Thymus (tissue), 14 donors: Measurements from ENCODE around the gene UQCRH. TPM values are rescaled to one million over a fixed set of nuclear protein-coding genes. Genes with fewer than 3 reads are reported as not detected.

Experiments
- DNase-seq, 9 donors: peaks; one replicate each; pipeline ENCODE4 v3.0.0-alpha.2; 2013; ENCODE audit warnings: low spot score in 9 of 9, low read depth in 6 of 9, missing footprints in 1 of 9
- H3K27ac ChIP-seq, 2 donors: one replicate each; pipeline ENCODE4 v1.5.1; 2013; ENCODE audit warnings: control low read depth in 1 of 2, low read depth in 1 of 2, low read length in 1 of 2, mild to moderate bottlenecking in 1 of 2, moderate library complexity in 1 of 2
- H3K27me3 ChIP-seq, 2 donors: one replicate each; pipeline ENCODE4 v1.5.1; 2013; ENCODE audit warnings: low read length in 1 of 2; ENCODE audit not compliant: control insufficient read depth in 2 of 2, insufficient read depth in 1 of 2
- H3K36me3 ChIP-seq, 2 donors: one replicate each; pipeline ENCODE4 v1.5.1; 2013; ENCODE audit warnings: low read length in 1 of 2, mild to moderate bottlenecking in 1 of 2, moderate library complexity in 1 of 2; ENCODE audit not compliant: control insufficient read depth in 2 of 2, insufficient read depth in 2 of 2
- H3K4me1 ChIP-seq, 2 donors: one replicate each; pipeline ENCODE4 v1.5.1; 2013; ENCODE audit warnings: low read length in 2 of 2; ENCODE audit not compliant: control insufficient read depth in 2 of 2, insufficient read depth in 2 of 2
- H3K4me3 ChIP-seq, 2 donors: one replicate each; pipeline ENCODE4 v1.5.1; 2013; ENCODE audit warnings: low read length in 2 of 2, control low read depth in 1 of 2, mild to moderate bottlenecking in 1 of 2
- H3K9me3 ChIP-seq, 2 donors: one replicate each; pipeline ENCODE4 v1.5.1; 2013; ENCODE audit warnings: low read length in 1 of 2, mild to moderate bottlenecking in 1 of 2; ENCODE audit not compliant: control insufficient read depth in 2 of 2, insufficient read depth in 1 of 2
- WGBS: extraction: QIAGEN DNeasy Blood & Tissue Kit; methylation state at CpG from one replicate; pipeline ENCODE4 v1.1.7; 2013; 5-methylcytosine and 5-hydroxymethylcytosine counted together
- long read RNA-seq, 10 donors: transcript quantifications; one replicate each; lab custom pipeline, GENCODE V29; 2026
- polyA plus RNA-seq: library from polyadenylated mRNA; stranded (reverse); fragments of 200-250 nt; gene quantifications from one replicate; pipeline ENCODE4 v1.2.3, GENCODE V29; 2013
- total RNA-seq: library from RNA; stranded (reverse); fragments of 120-200 nt; gene quantifications from one replicate; pipeline ENCODE4 v1.2.4, GENCODE V29; 2013
- donor health status: healthy.

UQCRH gene
- 420 TPM for total RNA-seq
- polyA plus RNA-seq: 507 TPM
- long read RNA-seq, donor 1, transcript UQCRH-201 (4 exons, 604 nt): major isoform, 31 of 42 reads
- long read RNA-seq, donor 1, partial matches to known transcripts: 5 of 42 reads
- long read RNA-seq, donor 1, other reads (novel, unspliced or antisense): 0 of 42 reads
- long read RNA-seq, donor 2, transcript UQCRH-201 (4 exons, 604 nt): major isoform, 222 of 317 reads
- long read RNA-seq, donor 2, transcript UQCRH-205 (5 exons, 674 nt): minor isoform, 7 of 317 reads
- long read RNA-seq, donor 2, transcript UQCRH-202 (2 exons, 621 nt): minor isoform, 18 of 317 reads
- long read RNA-seq, donor 2, partial matches to known transcripts: 18 of 317 reads
- long read RNA-seq, donor 2, other reads (novel, unspliced or antisense): 50 of 317 reads
- long read RNA-seq, donor 3, transcript UQCRH-205 (5 exons, 674 nt): minor isoform, 13 of 491 reads
- long read RNA-seq, donor 3, transcript UQCRH-202 (2 exons, 621 nt): minor isoform, 28 of 491 reads
- long read RNA-seq, donor 3, transcript UQCRH-201 (4 exons, 604 nt): major isoform, 364 of 491 reads
- long read RNA-seq, donor 3, partial matches to known transcripts: 21 of 491 reads
- long read RNA-seq, donor 3, other reads (novel, unspliced or antisense): 63 of 491 reads
- long read RNA-seq, donor 4, transcript UQCRH-202 (2 exons, 621 nt): minor isoform, 14 of 152 reads
- long read RNA-seq, donor 4, transcript UQCRH-201 (4 exons, 604 nt): major isoform, 101 of 152 reads
- long read RNA-seq, donor 4, partial matches to known transcripts: 10 of 152 reads
- long read RNA-seq, donor 4, other reads (novel, unspliced or antisense): 24 of 152 reads
- long read RNA-seq, donor 5, transcript UQCRH-201 (4 exons, 604 nt): major isoform, 369 of 525 reads
- long read RNA-seq, donor 5, transcript UQCRH-202 (2 exons, 621 nt): minor isoform, 40 of 525 reads
- long read RNA-seq, donor 5, transcript UQCRH-205 (5 exons, 674 nt): minor isoform, 21 of 525 reads
- long read RNA-seq, donor 5, partial matches to known transcripts: 16 of 525 reads
- long read RNA-seq, donor 5, other reads (novel, unspliced or antisense): 76 of 525 reads
- long read RNA-seq, donor 6, transcript UQCRH-205 (5 exons, 674 nt): minor isoform, 6 of 147 reads
- long read RNA-seq, donor 6, transcript UQCRH-202 (2 exons, 621 nt): minor isoform, 9 of 147 reads
- long read RNA-seq, donor 6, transcript UQCRH-201 (4 exons, 604 nt): major isoform, 120 of 147 reads
- long read RNA-seq, donor 6, partial matches to known transcripts: 5 of 147 reads
- long read RNA-seq, donor 6, other reads (novel, unspliced or antisense): 7 of 147 reads
- long read RNA-seq, donor 7, transcript UQCRH-201 (4 exons, 604 nt): major isoform, 211 of 304 reads
- long read RNA-seq, donor 7, transcript UQCRH-202 (2 exons, 621 nt): minor isoform, 21 of 304 reads
- long read RNA-seq, donor 7, transcript UQCRH-205 (5 exons, 674 nt): minor isoform, 12 of 304 reads
- long read RNA-seq, donor 7, partial matches to known transcripts: 20 of 304 reads
- long read RNA-seq, donor 7, other reads (novel, unspliced or antisense): 38 of 304 reads
- long read RNA-seq, donor 8, transcript UQCRH-201 (4 exons, 604 nt): major isoform, 75 of 80 reads
- long read RNA-seq, donor 8, partial matches to known transcripts: 0 of 80 reads
- long read RNA-seq, donor 8, other reads (novel, unspliced or antisense): 0 of 80 reads
- long read RNA-seq, donor 9, transcript UQCRH-202 (2 exons, 621 nt): minor isoform, 9 of 170 reads
- long read RNA-seq, donor 9, transcript UQCRH-201 (4 exons, 604 nt): major isoform, 134 of 170 reads
- long read RNA-seq, donor 9, partial matches to known transcripts: 0 of 170 reads
- long read RNA-seq, donor 9, other reads (novel, unspliced or antisense): 23 of 170 reads
- long read RNA-seq, donor 10, transcript UQCRH-202 (2 exons, 621 nt): minor isoform, 5 of 250 reads
- long read RNA-seq, donor 10, transcript UQCRH-205 (5 exons, 674 nt): minor isoform, 12 of 250 reads
- long read RNA-seq, donor 10, transcript UQCRH-201 (4 exons, 604 nt): major isoform, 199 of 250 reads
- long read RNA-seq, donor 10, partial matches to known transcripts: 5 of 250 reads
- long read RNA-seq, donor 10, other reads (novel, unspliced or antisense): 29 of 250 reads

GRCh38 chr1:46303038-46303871 lies at the start of gene UQCRH, which contains the start of gene LRRC41:
Gene UQCRH, plus strand, starts transcription at chr1:46303698. Its CDS starts 69 bp downstream, at chr1:46303767.
Gene LRRC41, minus strand, starts transcription at chr1:46303616. Its CDS starts 294 bp downstream, at chr1:46303322.
- H3K4me3 ChIP-seq: peak within 1 kb of the TSS; percentile 89 to 97
- DNase-seq: peak; percentile 93 to 98 (median 94)
- peaks cover 19 to 26% of the 10 kb centered on the region in 2 donors for H3K4me1 ChIP-seq
- peak within 1 kb of the TSS; percentile 89 to 93 for H3K27ac ChIP-seq
- WGBS: under 1% methylated on average over 61 of the region's 61 CpGs
- no peaks in the 10 kb centered on the region for H3K9me3 ChIP-seq
- peaks cover 0 to 10% of the 10 kb centered on the region in 2 donors for H3K36me3 ChIP-seq
- no peaks in the 10 kb centered on the region for H3K27me3 ChIP-seq

GRCh38 chr1:46254668-46255067 lies 48.8 kb upstream of the UQCRH start:
- Histone ChIP-seq H3K27ac (no peak overlapping the region), H3K9me3 (no peaks in the 10 kb centered on the region), H3K36me3 (peaks cover 51 to 63% of the 10 kb centered on the region in 2 donors), H3K4me1 (no peaks in the 10 kb centered on the region), H3K27me3 (no peaks in the 10 kb centered on the region), H3K4me3 (no peak overlapping the region)
- DNase-seq: no peak
- 97% methylated on average over 5 of the region's 5 CpGs for WGBS

- Histone ChIP-seq H3K27me3 (no peaks in the 10 kb centered on the region), H3K36me3 (peaks cover 61 to 70% of the 10 kb centered on the region in 2 donors), H3K27ac (no peak overlapping the region), H3K4me1 (no peaks in the 10 kb centered on the region), H3K4me3 (no peak overlapping the region), H3K9me3 (no peaks in the 10 kb centered on the region)
- 97% methylated on average over 2 of the region's 2 CpGs for WGBS
- no peak for DNase-seq
Measured at GRCh38 chr1:46256523-46256922, 47.0 kb upstream of the UQCRH start.

- no peaks in the 10 kb centered on the region for H3K4me1 ChIP-seq
- no peak for DNase-seq
- no peaks in the 10 kb centered on the region for H3K9me3 ChIP-seq
- no peaks in the 10 kb centered on the region for H3K27me3 ChIP-seq
- WGBS: 97% methylated on average over 1 of the region's 1 CpG
- H3K4me3 ChIP-seq: no peak overlapping the region
- peaks cover 81 to 87% of the 10 kb centered on the region in 2 donors for H3K36me3 ChIP-seq
- H3K27ac ChIP-seq: no peak overlapping the region
Measured at GRCh38 chr1:46262508-46262907, 41.0 kb upstream of the UQCRH start.

GRCh38 chr1:46263146-46263545 lies 40.4 kb upstream of the UQCRH start:
- H3K9me3 ChIP-seq: no peaks in the 10 kb centered on the region
- H3K4me1 ChIP-seq: no peaks in the 10 kb centered on the region
- H3K36me3 ChIP-seq: peaks cover 84 to 90% of the 10 kb centered on the region in 2 donors
- DNase-seq: no peak
- H3K27ac ChIP-seq: no peak overlapping the region
- H3K4me3 ChIP-seq: no peak overlapping the region
- H3K27me3 ChIP-seq: no peaks in the 10 kb centered on the region
- 97% methylated on average over 2 of the region's 2 CpGs for WGBS

GRCh38 chr1:46268578-46268977 lies 34.9 kb upstream of the UQCRH start:
- Histone ChIP-seq H3K4me3 (no peak overlapping the region), H3K4me1 (no peaks in the 10 kb centered on the region), H3K27me3 (no peaks in the 10 kb centered on the region), H3K36me3 (peaks cover 70 to 92% of the 10 kb centered on the region in 2 donors), H3K9me3 (no peaks in the 10 kb centered on the region), H3K27ac (no peak overlapping the region)
- no peak for DNase-seq
- 98% methylated on average over 1 of the region's 1 CpG for WGBS

- WGBS: over 99% methylated on average over 6 of the region's 6 CpGs
- Histone ChIP-seq H3K27ac (no peak overlapping the region), H3K4me1 (no peaks in the 10 kb centered on the region), H3K4me3 (no peak overlapping the region), H3K36me3 (peaks cover 61 to 96% of the 10 kb centered on the region in 2 donors), H3K27me3 (no peaks in the 10 kb centered on the region), H3K9me3 (no peaks in the 10 kb centered on the region)
- no peak for DNase-seq
Measured at GRCh38 chr1:46274225-46275029, 29.1 kb upstream of the UQCRH start.
